HG03565 (cell line): ENCODE results near the gene PDGFD.

Experiments used
- ATAC-seq: cut with Tn5 transposase; IDR thresholded peaks from one replicate; pipeline ENCODE4 v1.9.1; 2021; ENCODE audit warnings: mild to moderate bottlenecking, moderate library complexity; ENCODE audit not compliant: unreplicated experiment

Gene PDGFD

GRCh38 chr11:103894034-103894433 is 269.9 kb downstream of the PDGFD start:
- ATAC-seq: no peak

GRCh38 chr11:103893371-103893770 is 270.6 kb downstream of the PDGFD start:
- no peak for ATAC-seq

GRCh38 chr11:103892603-103893002 is 271.3 kb downstream of the PDGFD start:
- ATAC-seq: no peak

DNA sequence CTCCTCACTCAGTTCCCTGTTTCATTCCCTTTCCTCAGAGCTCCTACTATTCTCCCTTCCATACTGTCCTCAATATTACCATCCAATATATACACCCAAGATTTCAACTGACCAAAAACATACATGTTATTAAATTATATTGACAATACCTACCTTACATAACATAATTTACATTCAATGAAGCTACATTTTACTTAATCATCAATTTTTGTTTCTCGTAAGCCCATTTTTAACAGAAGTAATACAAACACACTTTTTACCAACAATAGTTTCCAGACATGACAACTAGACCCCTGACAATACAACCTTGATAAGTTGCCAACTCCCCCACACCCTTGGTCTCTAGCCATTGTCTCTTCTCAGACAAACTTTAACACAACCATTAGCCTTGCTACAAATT is 273.3 kb downstream of the PDGFD start:
- ATAC-seq: no peak

- ATAC-seq: no peak
Measured at GRCh38 chr11:103889679-103890078, 274.3 kb downstream of the PDGFD start.

- no peak for ATAC-seq
Measured at GRCh38 chr11:103888541-103888951, 275.4 kb downstream of the PDGFD start.

- ATAC-seq: no peak
Measured at GRCh38 chr11:103887001-103887658, 276.8 kb downstream of the PDGFD start.

GRCh38 chr11:103883856-103884255 is 280.1 kb downstream of the PDGFD start:
- no peak for ATAC-seq

DNA sequence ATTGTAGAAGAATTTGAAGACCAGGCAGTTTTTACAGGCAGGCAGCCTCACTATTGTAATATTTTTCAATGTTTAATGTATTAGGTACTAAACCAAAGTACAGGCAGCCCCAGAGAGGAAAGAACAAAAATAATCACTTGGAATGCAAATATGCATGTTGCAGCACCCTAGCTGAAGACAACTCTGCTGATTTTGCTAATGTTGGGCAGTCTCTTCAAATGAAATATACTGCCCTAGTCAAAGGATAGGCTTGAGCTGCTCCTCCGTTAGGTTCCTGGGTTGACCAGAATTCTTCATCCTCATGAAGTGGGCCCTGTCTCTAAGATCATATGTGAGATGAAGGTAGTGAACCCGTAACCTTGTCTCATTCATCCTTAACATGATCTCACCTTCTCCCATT is 280.7 kb downstream of the PDGFD start:
- ATAC-seq: no peak

DNA sequence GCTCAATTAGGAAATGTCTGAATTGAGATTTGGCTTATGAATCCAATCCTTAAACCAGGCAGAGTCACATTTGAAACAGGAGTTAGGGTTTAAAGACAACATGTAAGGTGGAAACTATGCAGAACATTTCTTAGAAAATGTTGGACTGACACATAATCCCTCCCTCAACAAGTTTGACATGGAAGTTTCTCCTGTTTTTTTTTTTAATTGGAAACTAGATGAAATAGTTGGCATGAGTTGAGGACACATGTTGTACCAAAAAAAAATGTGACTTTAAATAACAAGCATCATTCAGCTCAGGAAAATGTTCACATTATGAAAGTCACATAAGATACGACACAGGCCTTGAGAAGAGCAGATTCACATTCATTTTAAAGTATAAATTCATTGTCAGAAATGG is 282.4 kb downstream of the PDGFD start:
- ATAC-seq: no peak

DNA sequence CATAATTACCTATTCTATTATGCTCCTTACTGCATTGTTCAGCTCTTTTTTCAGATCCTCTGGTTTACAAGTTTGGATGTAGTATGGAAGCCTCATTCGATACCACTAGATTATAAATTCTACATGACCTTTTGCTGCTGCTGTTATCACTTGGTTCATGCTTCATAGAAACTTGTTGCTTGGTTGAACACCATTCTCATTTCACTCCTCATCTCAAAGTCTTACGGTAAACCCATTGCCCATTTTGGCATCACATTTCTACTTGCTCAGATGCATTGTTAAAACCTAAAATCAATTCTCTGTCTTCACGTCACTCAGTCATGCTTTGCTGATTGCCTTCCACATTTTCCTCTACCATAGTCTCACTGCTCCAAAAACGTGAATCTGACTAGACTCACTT is 283.0 kb downstream of the PDGFD start:
- ATAC-seq: no peak

DNA sequence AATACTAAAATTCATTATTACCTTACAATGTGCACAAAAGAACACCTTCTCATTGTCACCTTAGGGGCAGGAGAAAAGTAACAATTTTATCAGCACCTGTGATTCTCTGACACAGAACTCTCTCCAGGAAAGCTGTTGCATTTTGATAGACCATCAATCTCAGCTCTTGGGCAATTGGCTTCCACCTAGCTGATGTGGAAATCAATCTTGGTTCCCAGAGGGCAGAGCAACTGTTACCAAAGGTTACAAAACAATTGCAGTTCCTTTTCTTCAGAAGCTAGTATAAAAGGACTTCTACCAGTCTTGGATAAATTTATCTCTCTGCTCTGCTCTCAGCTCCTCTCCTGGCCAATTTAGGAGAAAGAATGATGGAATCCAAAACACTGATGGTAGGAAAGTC is 285.3 kb downstream of the PDGFD start:
- ATAC-seq: no peak

DNA sequence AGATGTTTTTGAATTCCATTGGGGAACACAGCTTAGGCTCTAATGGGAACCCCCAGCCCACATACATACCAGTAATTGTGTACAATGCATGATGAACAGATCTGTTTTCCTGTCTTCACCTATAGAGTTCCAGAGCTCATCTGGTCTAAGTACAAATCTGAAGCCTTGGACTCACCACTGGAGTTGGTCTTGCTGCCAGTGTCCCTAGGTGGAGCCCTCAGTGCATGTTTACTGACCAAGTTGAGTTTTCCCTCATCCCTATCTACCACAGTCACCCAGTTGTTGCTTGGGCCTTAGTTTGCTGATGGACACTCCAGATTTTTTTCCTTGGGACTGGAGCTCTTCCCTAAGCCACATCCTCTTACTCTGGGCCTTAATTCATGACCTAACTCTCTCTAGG is 286.7 kb downstream of the PDGFD start:
- ATAC-seq: no peak

- peak; percentile 81 for ATAC-seq
Measured at GRCh38 chr11:103875855-103876510, 288.0 kb downstream of the PDGFD start.

GRCh38 chr11:103872748-103873147 is 291.2 kb downstream of the PDGFD start:
- ATAC-seq: no peak

DNA sequence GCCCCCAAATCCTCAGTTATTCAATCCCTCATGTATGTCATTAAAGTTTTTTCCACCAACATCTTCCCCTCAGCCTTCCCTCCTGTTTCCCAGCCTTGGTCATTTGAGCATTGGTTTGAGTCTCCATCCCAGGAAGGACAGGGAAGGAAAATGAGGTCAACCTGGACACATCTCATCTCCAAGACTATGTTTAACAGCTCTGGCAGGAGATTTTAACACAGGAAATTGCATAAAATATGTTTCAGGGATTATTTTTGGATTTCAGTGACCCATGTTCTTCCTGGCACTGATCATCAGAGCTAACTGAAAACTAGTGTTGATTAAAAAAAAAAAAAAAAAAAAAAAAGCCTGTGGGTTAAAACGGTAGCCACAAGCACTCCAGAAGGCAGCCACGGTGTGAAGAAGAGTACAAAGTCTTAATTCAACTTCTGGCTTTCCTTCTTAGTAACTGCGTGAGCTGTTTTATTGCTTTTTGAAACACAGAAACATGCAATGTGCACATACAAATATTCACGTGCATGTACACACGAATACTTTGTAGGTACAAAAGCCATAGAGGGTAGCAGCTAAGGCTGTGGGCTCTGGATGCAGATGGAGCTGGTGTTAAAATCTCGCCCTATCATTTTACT is 291.9 kb downstream of the PDGFD start:
- ATAC-seq: no peak

GRCh38 chr11:103870821-103871309 is 293.1 kb downstream of the PDGFD start:
- no peak for ATAC-seq

- no peak for ATAC-seq
Measured at GRCh38 chr11:103867481-103867880, 296.5 kb downstream of the PDGFD start.

DNA sequence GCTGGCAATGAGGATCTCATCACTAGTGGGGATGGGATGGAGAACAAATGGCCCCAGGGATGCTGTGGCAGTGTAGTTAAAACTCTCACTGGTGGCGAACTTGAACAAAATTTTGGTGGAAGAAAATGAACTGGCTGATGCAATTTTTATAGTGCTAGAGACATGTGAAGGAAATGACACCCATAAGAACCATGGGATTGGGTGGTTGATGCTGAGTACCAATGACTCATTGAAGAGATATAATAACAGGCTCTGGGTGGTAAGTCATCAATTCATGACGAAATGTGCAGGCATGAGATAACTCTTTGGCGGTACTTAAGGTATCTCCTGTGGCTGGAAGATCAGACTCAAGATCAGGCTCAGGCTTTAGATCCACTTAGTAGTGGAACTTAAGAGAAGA is 300.4 kb downstream of the PDGFD start:
- ATAC-seq: no peak

- no peak for ATAC-seq
Measured at GRCh38 chr11:103862802-103863174, 301.2 kb downstream of the PDGFD start.

DNA sequence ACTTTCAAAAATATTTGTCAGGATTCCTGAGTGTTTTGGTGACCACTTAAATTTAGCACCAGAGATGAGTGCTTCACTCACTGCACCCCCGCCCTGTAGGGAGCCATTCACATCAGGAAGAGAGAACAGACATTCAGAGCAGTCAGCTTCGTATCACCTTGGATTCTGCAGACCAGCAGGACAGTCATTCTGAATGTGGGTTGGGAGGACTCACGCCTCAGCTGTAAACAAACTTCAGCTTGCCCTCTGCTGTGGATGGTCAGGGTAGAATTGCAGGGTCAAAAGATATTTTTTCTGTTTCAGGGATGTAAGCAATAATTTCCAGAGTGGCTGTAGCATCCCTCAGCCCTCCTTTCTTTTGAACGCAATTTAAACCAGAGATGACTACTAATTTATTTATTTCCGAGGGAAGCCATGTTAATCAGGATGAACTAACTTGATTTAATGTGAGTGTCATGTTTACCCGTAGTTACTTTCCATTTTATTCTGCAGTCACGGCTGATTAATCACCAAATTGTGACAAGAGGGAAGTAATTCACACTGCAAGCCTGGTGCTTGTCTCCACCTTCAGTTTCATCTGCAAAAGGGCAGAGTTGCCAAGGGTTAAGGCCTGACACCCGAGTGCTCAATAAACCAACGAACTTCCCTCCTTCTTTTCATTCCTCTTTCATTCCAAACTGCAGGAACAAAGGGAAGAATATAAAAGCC is 301.7 kb downstream of the PDGFD start:
- ATAC-seq: peak; percentile 58
